Fibroblast of the aortic adventitia (primary cell): ENCODE results near the gene EPPIN. TPM values are rescaled to one million over a fixed set of nuclear protein-coding genes. Genes with fewer than 3 reads are reported as not detected.
"Not testable (repeated sequence)": the region's sequence is repeated elsewhere in the genome, so short reads cannot be mapped to it uniquely, and the experiment has no call there.

Source experiments
- DNase-seq: peaks from one replicate; pipeline ENCODE4 v3.0.0-alpha.2; 2010; ENCODE audit warnings: low read depth
- H3K4me3 ChIP-seq: 2 replicates; pipeline ENCODE4 v1.5.1; 2011; ENCODE audit warnings: low read depth, mild to moderate bottlenecking, control low read depth, low read length, moderate library complexity
- total RNA-seq: library from RNA; depleted of rRNA; stranded (reverse); fragments of >200 nt; gene quantifications from 2 replicates; pipeline ENCODE4 v1.2.3, GENCODE V29; 2012; ENCODE audit warnings: low replicate concordance
- TF ChIP-seq, protein P1 (sequence below): IDR thresholded peaks from 2 replicates; pipeline ENCODE4 v1.5.1; 2011; ENCODE audit warnings: mild to moderate bottlenecking, low read length, control low read depth, inconsistent platforms; ENCODE audit not compliant: insufficient read depth

EPPIN gene
- total RNA-seq, 1 donor: not detected

DNA sequence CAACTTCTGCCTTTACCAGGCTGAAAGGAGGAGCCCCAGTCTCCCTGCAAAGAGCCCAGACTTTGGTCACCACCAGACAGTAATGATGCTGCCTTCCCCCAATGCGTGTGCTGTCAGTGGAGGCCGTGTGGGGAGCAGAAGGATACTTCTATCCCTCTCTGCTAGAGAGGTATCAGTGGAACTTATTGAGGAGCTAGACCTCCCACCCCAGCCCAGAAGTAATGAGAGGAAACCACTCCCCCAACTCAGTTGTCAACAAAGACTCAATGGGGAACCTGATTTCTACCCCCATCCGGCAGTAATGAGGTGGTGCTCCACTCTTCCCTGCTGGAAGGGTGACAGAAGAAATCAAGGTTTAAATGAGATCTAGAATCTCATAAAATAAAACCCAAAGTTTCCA lies 36.3 kb upstream of the EPPIN start:
- TF ChIP-seq, protein P1, sequence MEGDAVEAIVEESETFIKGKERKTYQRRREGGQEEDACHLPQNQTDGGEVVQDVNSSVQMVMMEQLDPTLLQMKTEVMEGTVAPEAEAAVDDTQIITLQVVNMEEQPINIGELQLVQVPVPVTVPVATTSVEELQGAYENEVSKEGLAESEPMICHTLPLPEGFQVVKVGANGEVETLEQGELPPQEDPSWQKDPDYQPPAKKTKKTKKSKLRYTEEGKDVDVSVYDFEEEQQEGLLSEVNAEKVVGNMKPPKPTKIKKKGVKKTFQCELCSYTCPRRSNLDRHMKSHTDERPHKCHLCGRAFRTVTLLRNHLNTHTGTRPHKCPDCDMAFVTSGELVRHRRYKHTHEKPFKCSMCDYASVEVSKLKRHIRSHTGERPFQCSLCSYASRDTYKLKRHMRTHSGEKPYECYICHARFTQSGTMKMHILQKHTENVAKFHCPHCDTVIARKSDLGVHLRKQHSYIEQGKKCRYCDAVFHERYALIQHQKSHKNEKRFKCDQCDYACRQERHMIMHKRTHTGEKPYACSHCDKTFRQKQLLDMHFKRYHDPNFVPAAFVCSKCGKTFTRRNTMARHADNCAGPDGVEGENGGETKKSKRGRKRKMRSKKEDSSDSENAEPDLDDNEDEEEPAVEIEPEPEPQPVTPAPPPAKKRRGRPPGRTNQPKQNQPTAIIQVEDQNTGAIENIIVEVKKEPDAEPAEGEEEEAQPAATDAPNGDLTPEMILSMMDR: no peak
- DNase-seq: no peak
- H3K4me3 ChIP-seq: no peak overlapping the region

- TF ChIP-seq, protein P1: no peak
- H3K4me3 ChIP-seq: no peak overlapping the region
- peak; percentile 36 for DNase-seq
Measured at GRCh38 chr20:45581702-45582101, 34.5 kb upstream of the EPPIN start.

DNA sequence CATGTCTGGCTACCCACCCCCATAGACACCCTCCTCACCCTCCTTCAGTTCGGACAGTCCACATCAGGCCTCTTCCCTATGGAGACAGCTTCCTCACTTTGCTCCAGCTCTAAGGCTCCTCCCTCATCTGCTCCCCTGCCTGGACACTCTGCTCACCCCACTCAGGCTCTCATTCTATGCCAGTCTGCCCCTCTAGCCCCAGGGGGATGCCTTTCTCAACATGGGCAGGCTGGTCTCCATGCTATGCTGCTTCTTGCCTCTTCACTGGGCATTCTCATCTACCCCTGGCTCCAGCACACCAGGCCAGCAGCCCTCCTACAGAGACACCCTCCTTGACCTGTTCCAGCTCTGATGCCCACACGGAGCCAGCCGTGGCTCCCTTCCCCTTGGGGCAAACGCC lies 32.0 kb upstream of the EPPIN start, which contains the start of gene WFDC8:
WFDC8 (minus strand) TSS at position 101 of the 400 bp plus-strand sequence; CDS start at position 64, 37 bp downstream.
- DNase-seq: no peak
- no peak within 1 kb of the TSS for H3K4me3 ChIP-seq
- TF ChIP-seq, protein P1: no peak

DNA sequence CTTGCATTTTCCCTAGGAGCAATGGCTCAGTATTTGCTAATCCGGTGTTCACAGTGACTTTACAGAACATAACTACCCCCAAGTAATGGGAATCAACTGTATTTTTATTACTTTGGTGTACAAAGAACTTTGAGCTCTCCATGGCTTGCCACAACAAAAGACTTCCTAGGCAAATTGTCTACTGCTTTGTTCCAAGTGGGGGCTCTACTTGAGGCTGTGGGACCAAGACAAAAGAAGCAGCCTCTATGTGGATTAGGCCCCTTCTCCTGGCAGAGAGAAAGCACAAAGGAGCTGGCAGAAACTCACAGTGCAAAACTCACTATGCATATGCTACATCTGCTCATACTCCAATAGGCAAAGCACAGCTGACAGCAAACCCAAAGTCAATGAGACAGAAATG lies 31.0 kb upstream of the EPPIN start:
- no peak overlapping the region for H3K4me3 ChIP-seq
- TF ChIP-seq, protein P1: no peak
- no peak for DNase-seq

DNA sequence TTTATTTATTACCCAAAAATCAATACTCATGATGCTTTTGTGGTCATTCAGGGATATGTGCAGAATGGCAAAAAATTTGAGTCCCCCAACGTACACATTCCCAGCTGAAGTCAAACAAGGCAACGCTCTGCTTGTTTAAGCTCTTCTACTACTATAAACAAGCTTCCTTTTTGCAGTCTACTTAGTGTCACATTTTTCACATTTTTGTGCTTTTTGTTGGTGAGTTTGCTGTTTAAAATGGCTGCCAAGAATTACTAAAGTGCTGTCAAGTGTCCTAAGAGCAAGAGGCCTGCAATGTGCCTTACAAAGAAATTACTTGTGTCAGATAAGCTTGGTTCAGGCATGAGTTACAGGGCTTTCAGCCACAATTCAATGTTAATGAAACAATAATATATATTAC lies 29.8 kb upstream of the EPPIN start:
- no peak overlapping the region for H3K4me3 ChIP-seq
- peak; percentile 28 for DNase-seq
- TF ChIP-seq, protein P1: no peak

- H3K4me3 ChIP-seq: no peak overlapping the region
- TF ChIP-seq, protein P1: no peak
- DNase-seq: no peak
Measured at GRCh38 chr20:45575931-45576330, 28.7 kb upstream of the EPPIN start.

- not testable (repeated sequence) for DNase-seq, H3K4me3 ChIP-seq
Measured at GRCh38 chr20:45569650-45570049, 22.4 kb upstream of the EPPIN start.
